ENCODE measurements around the gene AOC1.

The AOC1 gene

GRCh38 chr7:150838965-150839650 lies 13.2 kb upstream of the AOC1 start:
- no peak for DNase-seq

GRCh38 chr7:150842018-150842417 lies 10.3 kb upstream of the AOC1 start:
- DNase-seq = no peak

GRCh38 chr7:150842716-150843115 lies 9.6 kb upstream of the AOC1 start:
- no peak for DNase-seq

- DNase-seq = no peak
These were observed 6.9 kb upstream of the AOC1 start for GRCh38 chr7:150845421-150845861.

- no peak for DNase-seq
These were observed 5.8 kb upstream of the AOC1 start for GRCh38 chr7:150846291-150847115.

- no peak for DNase-seq
These were observed 4.8 kb upstream of the AOC1 start for GRCh38 chr7:150847536-150847935.

GRCh38 chr7:150848111-150848510 lies 4.2 kb upstream of the AOC1 start:
- DNase-seq = no peak

- DNase-seq = no peak
These were observed 3.7 kb upstream of the AOC1 start for GRCh38 chr7:150848561-150849115.

GRCh38 chr7:150849204-150849775 lies 3.0 kb upstream of the AOC1 start:
- no peak for DNase-seq

- no peak for DNase-seq
These were observed 2.0 kb upstream of the AOC1 start for GRCh38 chr7:150850273-150850672.

GRCh38 chr7:150851492-150852370 lies 586 bp upstream of the AOC1 start:
- DNase-seq = no peak

- DNase-seq = no peak
These were observed 2.0 kb downstream of the AOC1 start for GRCh38 chr7:150854066-150855000.

GRCh38 chr7:150855046-150855445 lies 2.7 kb downstream of the AOC1 start:
- DNase-seq = no peak

- no peak for DNase-seq
These were observed 3.4 kb downstream of the AOC1 start for GRCh38 chr7:150855476-150856302.

- DNase-seq = no peak
These were observed 4.3 kb downstream of the AOC1 start for GRCh38 chr7:150856303-150857275.

- DNase-seq = no peak
These were observed 5.1 kb downstream of the AOC1 start for GRCh38 chr7:150857276-150858055.

GRCh38 chr7:150858236-150859197 lies 6.2 kb downstream of the AOC1 start:
- no peak for DNase-seq
